HepG2 (cell line): ENCODE results near the gene PACSIN1. TPM values are rescaled to one million over a fixed set of nuclear protein-coding genes. Genes with fewer than 3 reads are reported as not detected.

ENCODE experiments used
- ATAC-seq: fragments of 200-7000 bp; cut with Tn5 transposase; 3 replicates; pipeline ENCODE4 v1.9.1; 2020; ENCODE audit warnings: mild to moderate bottlenecking, moderate library complexity
- BruUV-seq: library from RNA; stranded (reverse); fragments of 400-500 nt; replicated peaks from 2 replicates; lab custom pipeline; 2021; lab: Mats Ljungman, UMichigan
- CTCF ChIA-PET: fragments of 300-600 bp; formaldehyde crosslinking; extraction: SDS; loops from one replicate; lab custom pipeline; 2021; ENCODE audit warnings: low total read pairs, inconsistent platforms, low intra/inter-chr PET ratio; lab: Yijun Ruan, JAX
- POLR2A ChIA-PET: fragments of 350-600 bp; sonication (Branson Sonifier 250); formaldehyde crosslinking; loops from one replicate; lab custom pipeline; 2020; ENCODE audit warnings: antibody characterized with exemption, inconsistent platforms; lab: Yijun Ruan, JAX
- DNase-seq: peaks from one replicate; pipeline ENCODE4 v3.0.0-alpha.2; 2015; ENCODE audit warnings: low spot score
- FAIRE-seq: peaks from 3 replicates; lab custom pipeline; 2011; peaks lifted over from hg19 to GRCh38; lab: Jason Lieb, UNC
- H2AFZ ChIP-seq: one replicate; pipeline ENCODE4 v1.6.1; 2011; ENCODE audit warnings: low read length, inconsistent platforms
- H3K27ac ChIP-seq: fragments of 300-600 bp; 3 replicates; pipeline ENCODE4 v1.8.0; 2011; ENCODE audit warnings: mixed run types, mild to moderate bottlenecking, mixed read lengths, low read length, inconsistent platforms; ENCODE audit not compliant: insufficient read depth; ENCODE audit errors: extremely low read length
- H3K27me3 ChIP-seq, 2 experiments: fragments of 200-600 bp in 1 of 2; 2 replicates in 1 of 2; 3 replicates in 1 of 2; pipeline versions ENCODE4 v1.6.0 to v1.8.0; 2011; ENCODE audit warnings: low read length in 2 of 2, mild to moderate bottlenecking in 2 of 2, moderate library complexity in 2 of 2, inconsistent platforms in 1 of 2; ENCODE audit not compliant: insufficient read depth in 2 of 2, control insufficient read depth in 1 of 2
- H3K36me3 ChIP-seq, 2 experiments: fragments of 200-600 bp in 1 of 2; replicated peaks in 1 of 2; 2 replicates in 1 of 2; 3 replicates in 1 of 2; pipeline versions ENCODE4 v1.5.1 to v1.8.0; 2011; ENCODE audit warnings: low read length in 2 of 2, inconsistent platforms in 1 of 2; ENCODE audit not compliant: insufficient read depth in 2 of 2, control insufficient read depth in 1 of 2
- H3K4me1 ChIP-seq: 2 replicates; pipeline ENCODE4 v1.5.1; 2012; ENCODE audit warnings: low read length, inconsistent platforms; ENCODE audit not compliant: insufficient read depth
- H3K4me2 ChIP-seq: 2 replicates; pipeline ENCODE4 v1.6.0; 2011; ENCODE audit warnings: low read depth, low read length, inconsistent platforms
- H3K4me3 ChIP-seq, 3 experiments: fragments of 200-600 bp in 1 of 3; sonication (generic), shearing (Covaris generic) in 1 of 3; replicated peaks in 1 of 3; 2 replicates each; pipeline ENCODE4 v1.5.1; 2011 to 2016; ENCODE audit warnings: low read length in 3 of 3, inconsistent platforms in 2 of 3, low read depth in 2 of 3, mild to moderate bottlenecking in 2 of 3, control low read depth in 1 of 3, mixed read lengths in 1 of 3; ENCODE audit not compliant: insufficient read depth in 1 of 3
- H3K79me2 ChIP-seq: one replicate; pipeline ENCODE4 v1.6.1; 2011; ENCODE audit warnings: low read length, inconsistent platforms; ENCODE audit not compliant: insufficient read depth
- H3K9ac ChIP-seq: 2 replicates; pipeline ENCODE4 v1.6.0; 2011; ENCODE audit warnings: mild to moderate bottlenecking, low read depth, low read length, inconsistent platforms; ENCODE audit not compliant: insufficient read depth
- H3K9me3 ChIP-seq: 2 replicates; pipeline ENCODE4 v1.5.1; 2012; ENCODE audit warnings: mild to moderate bottlenecking, low read length
- H4K20me1 ChIP-seq: 2 replicates; pipeline ENCODE4 v1.6.0; 2011; ENCODE audit warnings: inconsistent platforms, mild to moderate bottlenecking, low read length, moderate library complexity; ENCODE audit not compliant: insufficient read depth
- AKAP8 ChIP-seq: sonication (generic); formaldehyde crosslinking; IDR thresholded peaks from 2 replicates; pipeline ENCODE4 v1.5.1; 2020; ENCODE audit warnings: mild to moderate bottlenecking, missing genetic modification reagents
- HNF4A ChIP-seq: sonication (generic); formaldehyde crosslinking; IDR thresholded peaks from 2 replicates; pipeline ENCODE4 v1.4.0; 2020; ENCODE audit warnings: missing genetic modification reagents
- NFE2L2 ChIP-seq: fragments of 150-350 bp; IDR thresholded peaks from 2 replicates; pipeline ENCODE4 v1.6.1; 2014; ENCODE audit warnings: low read length
- ZFP1 ChIP-seq: IDR thresholded peaks from 2 replicates; pipeline ENCODE4 v1.6.1; 2016
- ZNF260 ChIP-seq: sonication (generic); formaldehyde crosslinking; IDR thresholded peaks from 2 replicates; pipeline ENCODE4 v1.4.0; 2020; ENCODE audit warnings: missing genetic modification reagents, low read depth, mild to moderate bottlenecking, borderline replicate concordance
- WGBS: methylation state at CpG from one replicate; pipeline ENCODE4 v1.1.6; 2017; ENCODE audit warnings: low lambda C conversion rate; 5-methylcytosine and 5-hydroxymethylcytosine counted together
- in situ Hi-C: cut with HindIII; loops from 2 replicates; pipeline ENCODE4 v1.10.0; 2017; ENCODE audit warnings: low pct_unique_long_range_greater_than_20kb; ENCODE audit not compliant: extremely low pct_ligation_motif_present
- intact Hi-C: fragments of 100-400 bp; cut with micrococcal nuclease; formaldehyde crosslinking; loops from one replicate; pipeline ENCODE4 v1.10.0; 2022; ENCODE audit not compliant: unreplicated experiment
- polyA plus RNA-seq, 8 experiments: library from polyadenylated mRNA; depleted of rRNA in 3 of 8; stranded (reverse) in 7 of 8; unstranded in 1 of 8; fragments of >200 nt; fragmentation: Illumina TruSeq in 4 of 8; extraction: Trizol in 4 of 8; gene quantifications; 2 replicates each; pipeline versions ENCODE4 v1.2.1 to v1.2.3, GENCODE V29; 2011 to 2016; ENCODE audit warnings: low read depth in 4 of 8, missing spikeins in 1 of 8, mixed read lengths in 1 of 8; ENCODE audit not compliant: insufficient read depth in 1 of 8
- total RNA-seq, 5 experiments: library from RNA; depleted of rRNA; stranded (reverse); fragments of >200 nt; fragmentation: Illumina TruSeq; extraction: Trizol; gene quantifications; 2 replicates each; pipeline ENCODE4 v1.2.3, GENCODE V29; 2016; ENCODE audit warnings: low read depth in 1 of 5
- TF ChIP-seq, protein P1 (sequence below): sonication (generic); formaldehyde crosslinking; IDR thresholded peaks from 2 replicates; pipeline ENCODE4 v1.9.0; 2021; ENCODE audit warnings: mild to moderate bottlenecking, missing genetic modification reagents

PACSIN1 gene
- total and polyA plus RNA-seq, 2 of the 13 experiments (the other 11 are each of a cell fraction or from before 2014, with no cell fraction given), result not detected

DNA sequence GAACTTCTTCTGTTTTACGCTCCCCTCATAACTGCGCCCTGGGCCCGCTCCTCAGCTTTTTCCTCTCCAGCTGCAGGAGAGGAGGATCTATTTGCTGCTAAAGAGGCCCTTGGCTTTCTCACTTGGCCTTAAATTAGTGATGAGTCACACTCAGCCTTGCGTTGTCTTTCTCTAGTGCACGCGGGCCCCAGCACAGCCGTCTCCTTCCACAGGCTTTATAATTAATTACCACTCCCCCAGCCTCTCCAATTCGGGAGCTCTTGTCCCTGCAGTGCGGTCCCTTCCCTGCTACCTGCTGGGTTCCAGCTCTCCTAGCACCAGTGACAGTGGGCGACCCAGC is 25.2 kb downstream of the PACSIN1 start:
- Histone ChIP-seq H3K27me3 (peaks cover 1 to 40% of the 10 kb centered on the region in 2 experiments; a peak in 3 of 5 replicates), H3K79me2 (no peaks in the 10 kb centered on the region), H3K36me3 (no peaks in the 10 kb centered on the region), H3K4me2 (peak overlapping the region; percentile 41; the same call in 1 of the 2 replicates), H3K4me1 (peaks cover 9% of the 10 kb centered on the region; the same call in 1 of the 2 replicates), H3K4me3 (no peak overlapping the region), H2AFZ (no peak overlapping the region), H3K27ac (no peak overlapping the region), H3K9me3 (no peaks in the 10 kb centered on the region), H4K20me1 (no peaks in the 10 kb centered on the region), H3K9ac (no peak overlapping the region)
- FAIRE-seq, result no peak
- CTCF ChIA-PET, result no interaction called here
- POLR2A ChIA-PET, result no interaction called here
- DNase-seq, result no peak
- TF ChIP-seq AKAP8 (CRISPR knock-in tag) (no peak), ZFP1 (CRISPR knock-in tag) (no peak), HNF4A (CRISPR knock-in tag) (no peak), ZNF260 (CRISPR knock-in tag) (no peak), NFE2L2 (peak; percentile 46; the same call in 1 of the 2 replicates)
- TF ChIP-seq, protein P1, sequence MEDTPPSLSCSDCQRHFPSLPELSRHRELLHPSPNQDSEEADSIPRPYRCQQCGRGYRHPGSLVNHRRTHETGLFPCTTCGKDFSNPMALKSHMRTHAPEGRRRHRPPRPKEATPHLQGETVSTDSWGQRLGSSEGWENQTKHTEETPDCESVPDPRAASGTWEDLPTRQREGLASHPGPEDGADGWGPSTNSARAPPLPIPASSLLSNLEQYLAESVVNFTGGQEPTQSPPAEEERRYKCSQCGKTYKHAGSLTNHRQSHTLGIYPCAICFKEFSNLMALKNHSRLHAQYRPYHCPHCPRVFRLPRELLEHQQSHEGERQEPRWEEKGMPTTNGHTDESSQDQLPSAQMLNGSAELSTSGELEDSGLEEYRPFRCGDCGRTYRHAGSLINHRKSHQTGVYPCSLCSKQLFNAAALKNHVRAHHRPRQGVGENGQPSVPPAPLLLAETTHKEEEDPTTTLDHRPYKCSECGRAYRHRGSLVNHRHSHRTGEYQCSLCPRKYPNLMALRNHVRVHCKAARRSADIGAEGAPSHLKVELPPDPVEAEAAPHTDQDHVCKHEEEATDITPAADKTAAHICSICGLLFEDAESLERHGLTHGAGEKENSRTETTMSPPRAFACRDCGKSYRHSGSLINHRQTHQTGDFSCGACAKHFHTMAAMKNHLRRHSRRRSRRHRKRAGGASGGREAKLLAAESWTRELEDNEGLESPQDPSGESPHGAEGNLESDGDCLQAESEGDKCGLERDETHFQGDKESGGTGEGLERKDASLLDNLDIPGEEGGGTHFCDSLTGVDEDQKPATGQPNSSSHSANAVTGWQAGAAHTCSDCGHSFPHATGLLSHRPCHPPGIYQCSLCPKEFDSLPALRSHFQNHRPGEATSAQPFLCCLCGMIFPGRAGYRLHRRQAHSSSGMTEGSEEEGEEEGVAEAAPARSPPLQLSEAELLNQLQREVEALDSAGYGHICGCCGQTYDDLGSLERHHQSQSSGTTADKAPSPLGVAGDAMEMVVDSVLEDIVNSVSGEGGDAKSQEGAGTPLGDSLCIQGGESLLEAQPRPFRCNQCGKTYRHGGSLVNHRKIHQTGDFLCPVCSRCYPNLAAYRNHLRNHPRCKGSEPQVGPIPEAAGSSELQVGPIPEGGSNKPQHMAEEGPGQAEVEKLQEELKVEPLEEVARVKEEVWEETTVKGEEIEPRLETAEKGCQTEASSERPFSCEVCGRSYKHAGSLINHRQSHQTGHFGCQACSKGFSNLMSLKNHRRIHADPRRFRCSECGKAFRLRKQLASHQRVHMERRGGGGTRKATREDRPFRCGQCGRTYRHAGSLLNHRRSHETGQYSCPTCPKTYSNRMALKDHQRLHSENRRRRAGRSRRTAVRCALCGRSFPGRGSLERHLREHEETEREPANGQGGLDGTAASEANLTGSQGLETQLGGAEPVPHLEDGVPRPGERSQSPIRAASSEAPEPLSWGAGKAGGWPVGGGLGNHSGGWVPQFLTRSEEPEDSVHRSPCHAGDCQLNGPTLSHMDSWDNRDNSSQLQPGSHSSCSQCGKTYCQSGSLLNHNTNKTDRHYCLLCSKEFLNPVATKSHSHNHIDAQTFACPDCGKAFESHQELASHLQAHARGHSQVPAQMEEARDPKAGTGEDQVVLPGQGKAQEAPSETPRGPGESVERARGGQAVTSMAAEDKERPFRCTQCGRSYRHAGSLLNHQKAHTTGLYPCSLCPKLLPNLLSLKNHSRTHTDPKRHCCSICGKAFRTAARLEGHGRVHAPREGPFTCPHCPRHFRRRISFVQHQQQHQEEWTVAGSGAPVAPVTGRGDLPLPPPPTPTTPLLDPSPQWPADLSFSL (CRISPR knock-in tag), result no peak
- BruUV-seq, result no TSS peak
- no peak; the same call in 2 of the 3 replicates for ATAC-seq
- 47% methylated on average over 10 of the region's 10 CpGs for WGBS
- in situ Hi-C loops (no loop called here), intact Hi-C loops (no loop called here)
